Endothelial cell of umbilical vein (primary cell): ENCODE data around the gene KCMF1. TPM values are rescaled to one million over a fixed set of nuclear protein-coding genes. Genes with fewer than 3 reads are reported as not detected.

Experiments
- BruUV-seq: library from RNA; stranded (reverse); fragments of 400-500 nt; replicated peaks from 2 replicates; lab custom pipeline; 2021; lab: Mats Ljungman, UMichigan
- CTCF ChIA-PET: fragments of 300-600, 350-600 bp; sonication (Branson Sonifier 250); formaldehyde crosslinking; loops from one replicate; lab custom pipeline; 2021; ENCODE audit warnings: antibody characterized with exemption, inconsistent platforms; lab: Charles Lee
- POLR2A ChIA-PET: fragments of 300-600, 350-600 bp; sonication (Branson Sonifier 250); formaldehyde crosslinking; loops from one replicate; lab custom pipeline; 2021; ENCODE audit warnings: antibody characterized with exemption, inconsistent platforms; lab: Charles Lee
- DNase-seq: peaks from one replicate; pipeline ENCODE4 v3.0.0-alpha.2; 2011; ENCODE audit warnings: low read depth, low spot score
- FAIRE-seq: peaks from 2 replicates; lab custom pipeline; 2011; peaks lifted over from hg19 to GRCh38; lab: Jason Lieb, UNC
- H2AFZ ChIP-seq: 2 replicates; pipeline ENCODE4 v1.6.0; 2012; ENCODE audit warnings: low read depth, low read length, control low read depth, inconsistent platforms
- H3K27ac ChIP-seq: 2 replicates; pipeline ENCODE4 v1.5.1; 2011; ENCODE audit warnings: low read depth, mild to moderate bottlenecking, control low read depth, low read length, moderate library complexity; ENCODE audit not compliant: insufficient read depth
- H3K27me3 ChIP-seq, 2 experiments: 2 replicates each; pipeline versions ENCODE4 v1.6.0 to v1.6.1; 2011; ENCODE audit warnings: low read length in 2 of 2, mixed read lengths in 1 of 2; ENCODE audit not compliant: control insufficient read depth in 2 of 2, insufficient read depth in 2 of 2
- H3K36me3 ChIP-seq, 2 experiments: 2 replicates in 1 of 2; 3 replicates in 1 of 2; pipeline ENCODE4 v1.5.1; 2011; ENCODE audit warnings: low read length in 2 of 2, mild to moderate bottlenecking in 1 of 2, moderate library complexity in 1 of 2; ENCODE audit not compliant: control insufficient read depth in 2 of 2, insufficient read depth in 2 of 2; ENCODE audit errors: extremely low read depth in 1 of 2
- H3K4me1 ChIP-seq: 3 replicates; pipeline ENCODE4 v1.5.1; 2011; ENCODE audit warnings: mild to moderate bottlenecking, low read length; ENCODE audit not compliant: control insufficient read depth, insufficient read depth; ENCODE audit errors: extremely low read depth
- H3K4me2 ChIP-seq: 2 replicates; pipeline ENCODE4 v1.6.1; 2011; ENCODE audit warnings: low read length, control low read depth, mixed read lengths; ENCODE audit not compliant: insufficient read depth
- H3K4me3 ChIP-seq, 3 experiments: fragments of 200-600 bp in 1 of 3; sonication (generic), shearing (Covaris generic) in 1 of 3; replicated peaks in 1 of 3; 2 replicates each; pipeline ENCODE4 v1.5.1; 2011 to 2016; ENCODE audit warnings: control low read depth in 3 of 3, low read length in 3 of 3, mild to moderate bottlenecking in 2 of 3, inconsistent platforms in 1 of 3, low read depth in 1 of 3, moderate library complexity in 1 of 3; ENCODE audit not compliant: insufficient read depth in 1 of 3
- H3K79me2 ChIP-seq: 2 replicates; pipeline ENCODE4 v1.6.0; 2012; ENCODE audit warnings: low read length, inconsistent platforms; ENCODE audit not compliant: control insufficient read depth, insufficient read depth
- H3K9ac ChIP-seq: replicated peaks from 2 replicates; pipeline ENCODE3; 2011; ENCODE audit warnings: low read length, control low read depth; ENCODE audit not compliant: insufficient read depth; ENCODE audit errors: extremely low read depth
- H3K9me1 ChIP-seq: replicated peaks from 3 replicates; pipeline ENCODE4 v1.6.0; 2011; ENCODE audit warnings: mild to moderate bottlenecking, low read length; ENCODE audit not compliant: control insufficient read depth, insufficient read depth; ENCODE audit errors: extremely low read depth
- H3K9me3 ChIP-seq: replicated peaks from 2 replicates; pipeline ENCODE4 v1.5.1; 2012; ENCODE audit warnings: low read length, inconsistent platforms; ENCODE audit not compliant: control insufficient read depth, insufficient read depth
- H4K20me1 ChIP-seq: replicated peaks from 2 replicates; pipeline ENCODE3; 2011; ENCODE audit warnings: mild to moderate bottlenecking, low read length; ENCODE audit not compliant: control insufficient read depth, insufficient read depth; ENCODE audit errors: extremely low read depth
- EZH2 ChIP-seq: IDR thresholded peaks from 2 replicates; pipeline ENCODE4 v1.6.1; 2012; ENCODE audit warnings: borderline replicate concordance, low read depth, mild to moderate bottlenecking, moderate library complexity, low read length, inconsistent platforms; ENCODE audit not compliant: severe bottlenecking
- FOS ChIP-seq: IDR thresholded peaks from 2 replicates; pipeline ENCODE4 v1.6.1; 2011; ENCODE audit warnings: mild to moderate bottlenecking, low read length, moderate library complexity, borderline replicate concordance; ENCODE audit not compliant: insufficient read depth
- GATA2 ChIP-seq: IDR thresholded peaks from 2 replicates; pipeline ENCODE4 v1.7.0; 2011; ENCODE audit warnings: low read depth, mild to moderate bottlenecking, moderate library complexity, mixed read lengths, low read length; ENCODE audit not compliant: insufficient read length, insufficient read depth
- JUN ChIP-seq: IDR thresholded peaks from 2 replicates; pipeline ENCODE4 v1.6.1; 2011; ENCODE audit warnings: borderline replicate concordance, low read depth; ENCODE audit not compliant: insufficient read length, insufficient read depth
- MYC ChIP-seq: IDR thresholded peaks from one replicate; pipeline ENCODE4 v1.6.1; 2011; ENCODE audit warnings: mild to moderate bottlenecking, low read depth, low read length
- POLR2A ChIP-seq: IDR thresholded peaks from 2 replicates; pipeline ENCODE4 v1.6.1; 2012; ENCODE audit warnings: low read depth, mild to moderate bottlenecking, control low read depth, low read length
- POLR2AphosphoS5 ChIP-seq: IDR thresholded peaks from 2 replicates; pipeline ENCODE4 v1.6.1; 2012; ENCODE audit warnings: low read depth, mild to moderate bottlenecking, control low read depth, low read length, moderate library complexity; ENCODE audit not compliant: insufficient read depth
- dilution Hi-C: fragments of 300-500 bp; cut with MboI; formaldehyde crosslinking; loops from one replicate; pipeline ENCODE4 v1.15.0; 2019; ENCODE audit warnings: low sequenced_read_pairs; ENCODE audit not compliant: extremely low pct_ligation_motif_present
- intact Hi-C: fragments of 100-400 bp; cut with micrococcal nuclease; formaldehyde crosslinking; loops from one replicate; pipeline ENCODE4 v1.10.0; 2022
- polyA plus RNA-seq, 4 experiments: library from polyadenylated mRNA; depleted of rRNA in 3 of 4; stranded (reverse) in 3 of 4; unstranded in 1 of 4; fragments of >200 nt; gene quantifications; 2 replicates each; pipeline versions ENCODE4 v1.2.1 to v1.2.3, GENCODE V29; 2011 to 2012; ENCODE audit warnings: missing spikeins in 1 of 4
- total RNA-seq: library from RNA; stranded (reverse); gene quantifications from 2 replicates; pipeline ENCODE4 v1.2.3, GENCODE V29; 2021
- TF ChIP-seq, protein P1 (sequence below): IDR thresholded peaks from 2 replicates; pipeline ENCODE4 v1.6.1; 2011; ENCODE audit not compliant: insufficient read depth, insufficient read length
- TF ChIP-seq, protein P2 (sequence below), 2 donors: IDR thresholded peaks; 1 replicate in 1 of 2; 2 replicates in 1 of 2; pipeline ENCODE4 v1.5.1; 2011; ENCODE audit warnings: low read length in 2 of 2, mild to moderate bottlenecking in 2 of 2, moderate library complexity in 2 of 2, control low read depth in 1 of 2, inconsistent platforms in 1 of 2, low read depth in 1 of 2; ENCODE audit not compliant: insufficient read depth in 1 of 2; ENCODE audit errors: extremely low read depth in 1 of 2

Gene KCMF1
- total and polyA plus RNA-seq, 2 donors (not counting 3 experiments of a cell fraction or from before 2014, with no cell fraction given) = 49.3 to 78.4 TPM

DNA sequence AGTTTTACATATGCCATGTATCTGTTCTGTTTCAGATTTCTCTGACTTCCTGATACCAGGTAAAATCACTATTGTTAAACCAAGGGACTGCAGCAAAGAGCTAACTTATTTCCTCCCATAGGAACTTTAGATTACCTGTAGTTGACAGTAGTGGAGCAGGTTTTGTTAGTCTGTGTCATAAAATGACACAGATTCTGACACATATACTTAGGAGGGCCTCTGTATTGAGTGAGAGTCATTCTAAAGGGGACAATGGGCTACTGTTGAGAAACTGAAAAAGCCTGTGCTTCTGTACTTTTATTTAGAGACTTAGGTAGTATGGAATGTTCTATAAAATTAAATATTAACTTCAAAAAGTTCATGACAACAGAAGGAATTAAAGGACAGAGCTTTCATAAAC is 48.2 kb downstream of the KCMF1 start:
- no peak for DNase-seq
- Histone ChIP-seq H3K4me2 (no peak overlapping the region), H3K27me3 (no peaks in the 10 kb centered on the region), H3K36me3 (no peaks in the 10 kb centered on the region), H2AFZ (no peak overlapping the region), H3K4me3 (no peak overlapping the region), H3K9me3 (no peaks in the 10 kb centered on the region), H3K4me1 (peaks cover 22% of the 10 kb centered on the region), H3K9me1 (no peaks in the 10 kb centered on the region), H3K9ac (no peak overlapping the region), H3K79me2 (peaks cover 88% of the 10 kb centered on the region), H3K27ac (no peak overlapping the region), H4K20me1 (peaks cover 8% of the 10 kb centered on the region)
- ChIA-PET CTCF (no interaction called here), POLR2A (no interaction called here)
- intact Hi-C loops (no loop called here), dilution Hi-C loops (no loop called here)
- TF ChIP-seq, protein P1, sequence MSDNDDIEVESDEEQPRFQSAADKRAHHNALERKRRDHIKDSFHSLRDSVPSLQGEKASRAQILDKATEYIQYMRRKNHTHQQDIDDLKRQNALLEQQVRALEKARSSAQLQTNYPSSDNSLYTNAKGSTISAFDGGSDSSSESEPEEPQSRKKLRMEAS = no peak
- TF ChIP-seq GATA2 (no peak), MYC (no peak), POLR2AphosphoS5 (no peak)
- TF ChIP-seq, protein P2, sequence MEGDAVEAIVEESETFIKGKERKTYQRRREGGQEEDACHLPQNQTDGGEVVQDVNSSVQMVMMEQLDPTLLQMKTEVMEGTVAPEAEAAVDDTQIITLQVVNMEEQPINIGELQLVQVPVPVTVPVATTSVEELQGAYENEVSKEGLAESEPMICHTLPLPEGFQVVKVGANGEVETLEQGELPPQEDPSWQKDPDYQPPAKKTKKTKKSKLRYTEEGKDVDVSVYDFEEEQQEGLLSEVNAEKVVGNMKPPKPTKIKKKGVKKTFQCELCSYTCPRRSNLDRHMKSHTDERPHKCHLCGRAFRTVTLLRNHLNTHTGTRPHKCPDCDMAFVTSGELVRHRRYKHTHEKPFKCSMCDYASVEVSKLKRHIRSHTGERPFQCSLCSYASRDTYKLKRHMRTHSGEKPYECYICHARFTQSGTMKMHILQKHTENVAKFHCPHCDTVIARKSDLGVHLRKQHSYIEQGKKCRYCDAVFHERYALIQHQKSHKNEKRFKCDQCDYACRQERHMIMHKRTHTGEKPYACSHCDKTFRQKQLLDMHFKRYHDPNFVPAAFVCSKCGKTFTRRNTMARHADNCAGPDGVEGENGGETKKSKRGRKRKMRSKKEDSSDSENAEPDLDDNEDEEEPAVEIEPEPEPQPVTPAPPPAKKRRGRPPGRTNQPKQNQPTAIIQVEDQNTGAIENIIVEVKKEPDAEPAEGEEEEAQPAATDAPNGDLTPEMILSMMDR (IDR thresholded peaks at IDR 0.05; ENCODE audit: extremely low read depth in 1 of 2, insufficient read depth in 1 of 2, low read depth in 1 of 2, low read length in 2 of 2) = no peak
- no peak for FAIRE-seq
- no TSS peak for BruUV-seq

DNA sequence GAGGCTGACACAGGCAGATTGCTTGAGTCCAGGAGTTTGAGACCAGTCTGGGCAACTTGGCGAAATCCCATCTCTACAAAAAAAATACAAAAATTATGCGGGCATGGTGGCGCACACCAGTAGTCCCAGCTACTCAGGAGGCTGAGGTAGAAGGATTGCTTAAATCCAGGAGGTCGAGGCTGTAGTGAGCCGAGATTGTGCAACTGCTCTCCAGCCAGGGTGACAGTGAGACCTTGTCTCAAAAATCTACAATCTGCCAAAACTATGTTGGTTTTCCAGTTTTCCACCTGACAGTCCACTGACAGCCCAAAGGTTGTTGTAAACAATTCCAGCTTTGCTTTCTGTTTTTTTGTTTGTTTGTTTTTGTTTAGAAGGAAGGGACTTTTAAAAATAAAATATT is 51.3 kb downstream of the KCMF1 start:
- H3K36me3 ChIP-seq = no peaks in the 10 kb centered on the region
- TF ChIP-seq POLR2AphosphoS5 (no peak), JUN (no peak), GATA2 (no peak), MYC (no peak), EZH2 (no peak), POLR2A (no peak), FOS (no peak)
- TF ChIP-seq, protein P2 (IDR thresholded peaks at IDR 0.05; ENCODE audit: extremely low read depth in 1 of 2, insufficient read depth in 1 of 2, low read depth in 1 of 2, low read length in 2 of 2) = no peak
- TF ChIP-seq, protein P1 = no peak
- H2AFZ ChIP-seq = no peak overlapping the region
- peaks cover 9% of the 10 kb centered on the region for H3K4me1 ChIP-seq
- ChIA-PET POLR2A (no interaction called here), CTCF (interaction anchor here (0.8 kb wide), 1 partner anchor 45 kb away, joined by 5 read pairs; no protein-coding TSS in a partner anchor)
- no peak overlapping the region for H3K27ac ChIP-seq
- no TSS peak for BruUV-seq
- no peak overlapping the region for H3K9ac ChIP-seq
- DNase-seq (no peak), FAIRE-seq (no peak)
- H3K4me3 ChIP-seq = no peak overlapping the region
- no peak overlapping the region for H3K4me2 ChIP-seq
- H4K20me1 ChIP-seq = peaks cover 6% of the 10 kb centered on the region
- no peaks in the 10 kb centered on the region for H3K9me3 ChIP-seq
- H3K9me1 ChIP-seq = no peaks in the 10 kb centered on the region
- dilution Hi-C loops (no loop called here), intact Hi-C loops (no loop called here)
- no peaks in the 10 kb centered on the region for H3K27me3 ChIP-seq
- H3K79me2 ChIP-seq = peaks cover 82% of the 10 kb centered on the region
